H1 (cell line): ENCODE measurements around the gene NTN1. TPM values are rescaled to one million over a fixed set of nuclear protein-coding genes. Genes with fewer than 3 reads are reported as not detected.

Source experiments
- CTCF ChIA-PET: fragments of 300-600 bp; sonication (Branson Sonifier 250); formaldehyde crosslinking; loops from one replicate; lab custom pipeline; 2021; ENCODE audit not compliant: partially characterized antibody; lab: Charles Lee
- POLR2A ChIA-PET: fragments of 300-600 bp; sonication (Branson Sonifier 250); formaldehyde crosslinking; loops from one replicate; lab custom pipeline; 2021; ENCODE audit warnings: inconsistent platforms; ENCODE audit not compliant: partially characterized antibody; lab: Charles Lee
- DNase-seq, 2 experiments: peaks; one replicate each; pipeline versions ENCODE4 v3.0.0 to v3.0.0-alpha.2; 2010 to 2022; ENCODE audit warnings: low spot score in 2 of 2, low read depth in 1 of 2, mixed read lengths in 1 of 2
- FAIRE-seq: peaks from 2 replicates; lab custom pipeline; 2011; peaks lifted over from hg19 to GRCh38; lab: Jason Lieb, UNC
- H2AFZ ChIP-seq: 2 replicates; pipeline ENCODE4 v1.8.1; 2012; ENCODE audit warnings: low read length, inconsistent platforms
- H2AK5ac ChIP-seq: 2 replicates; pipeline ENCODE4 v1.6.1; 2013; ENCODE audit warnings: low read depth, low read length
- H2BK120ac ChIP-seq: replicated peaks from 2 replicates; pipeline ENCODE3; 2013; ENCODE audit warnings: low read depth, low read length, inconsistent platforms
- H2BK12ac ChIP-seq: 2 replicates; pipeline ENCODE4 v1.6.1; 2013; ENCODE audit warnings: low read depth, low read length
- H2BK15ac ChIP-seq: 2 replicates; pipeline ENCODE4 v1.6.1; 2013; ENCODE audit warnings: low read length
- H2BK20ac ChIP-seq: 2 replicates; pipeline ENCODE4 v1.6.1; 2013; ENCODE audit warnings: low read length
- H2BK5ac ChIP-seq: 2 replicates; pipeline ENCODE4 v1.6.1; 2013; ENCODE audit warnings: low read depth, low read length
- H3K14ac ChIP-seq: 2 replicates; pipeline ENCODE4 v1.6.1; 2013; ENCODE audit warnings: inconsistent platforms; ENCODE audit not compliant: insufficient read length
- H3K18ac ChIP-seq: 2 replicates; pipeline ENCODE4 v1.6.1; 2013; ENCODE audit warnings: low read length; ENCODE audit errors: extremely low read depth
- H3K23ac ChIP-seq: 2 replicates; pipeline ENCODE4 v1.6.1; 2013; ENCODE audit warnings: inconsistent platforms; ENCODE audit not compliant: insufficient read length
- H3K23me2 ChIP-seq: 2 replicates; pipeline ENCODE4 v1.6.1; 2013; ENCODE audit warnings: low read depth, low read length
- H3K27ac ChIP-seq: 2 replicates; pipeline ENCODE4 v1.6.1; 2011; ENCODE audit warnings: low read depth, low read length, inconsistent platforms
- H3K27me3 ChIP-seq, 4 experiments: replicated peaks in 1 of 4; 1 replicate in 1 of 4; 2 replicates in 3 of 4; pipeline versions ENCODE4 v1.6.1 to v1.8.1; 2011 to 2013; ENCODE audit warnings: low read length in 3 of 4, mild to moderate bottlenecking in 3 of 4, inconsistent platforms in 2 of 4, mixed read lengths in 2 of 4, moderate library complexity in 1 of 4; ENCODE audit not compliant: control insufficient read depth in 3 of 4, insufficient read depth in 3 of 4; ENCODE audit errors: extremely low read depth in 1 of 4
- H3K36me3 ChIP-seq, 4 experiments: 2 replicates each; pipeline versions ENCODE4 v1.6.1 to v1.8.1; 2011 to 2013; ENCODE audit warnings: mild to moderate bottlenecking in 4 of 4, low read length in 3 of 4, moderate library complexity in 2 of 4, control low read depth in 1 of 4, inconsistent platforms in 1 of 4; ENCODE audit not compliant: insufficient read depth in 4 of 4, control insufficient read depth in 2 of 4
- H3K4ac ChIP-seq: replicated peaks from 2 replicates; pipeline ENCODE3; 2013; ENCODE audit warnings: low read length, low read depth, mixed read lengths, inconsistent platforms; ENCODE audit not compliant: insufficient read length
- H3K4me1 ChIP-seq, 4 experiments: replicated peaks in 1 of 4; 1 replicate in 1 of 4; 2 replicates in 3 of 4; pipeline versions ENCODE4 v1.6.1 to v1.8.1; 2011 to 2013; ENCODE audit warnings: low read length in 3 of 4, inconsistent platforms in 2 of 4, mixed read lengths in 1 of 4; ENCODE audit not compliant: insufficient read depth in 4 of 4, control insufficient read depth in 3 of 4
- H3K4me2 ChIP-seq, 2 experiments: 2 replicates each; pipeline versions ENCODE4 v1.6.1 to v1.8.1; 2011 to 2013; ENCODE audit warnings: low read depth in 2 of 2, low read length in 2 of 2, control low read depth in 1 of 2, inconsistent platforms in 1 of 2, mild to moderate bottlenecking in 1 of 2; ENCODE audit not compliant: insufficient read depth in 1 of 2
- H3K4me3 ChIP-seq, 4 experiments: fragments of 200-600, 300-600 bp in 1 of 4; sonication (generic), shearing (Covaris generic), sonication (Bioruptor Twin) in 1 of 4; 2 replicates each; pipeline versions ENCODE4 v1.5.1 to v1.8.1; 2011 to 2016; ENCODE audit warnings: low read length in 4 of 4, low read depth in 3 of 4, control low read depth in 2 of 4, inconsistent platforms in 2 of 4, mild to moderate bottlenecking in 2 of 4, mixed read lengths in 1 of 4, moderate library complexity in 1 of 4; ENCODE audit not compliant: insufficient read depth in 2 of 4; ENCODE audit errors: extremely low read depth in 1 of 4
- H3K56ac ChIP-seq: replicated peaks from 2 replicates; pipeline ENCODE3; 2013; ENCODE audit warnings: low read depth, mild to moderate bottlenecking, mixed read lengths, low read length, inconsistent platforms; ENCODE audit not compliant: insufficient read length
- H3K79me1 ChIP-seq: 2 replicates; pipeline ENCODE4 v1.6.1; 2013; ENCODE audit warnings: low read depth, low read length, control low read depth
- H3K79me2 ChIP-seq, 2 experiments: 2 replicates each; pipeline versions ENCODE4 v1.6.1 to v1.8.1; 2012 to 2013; ENCODE audit warnings: low read length in 2 of 2, mild to moderate bottlenecking in 2 of 2, inconsistent platforms in 1 of 2; ENCODE audit not compliant: insufficient read depth in 2 of 2, control insufficient read depth in 1 of 2
- H3K9ac ChIP-seq, 4 experiments: replicated peaks in 1 of 4; 1 replicate in 1 of 4; 2 replicates in 3 of 4; pipeline versions ENCODE4 v1.6.1 to v1.8.1; 2011 to 2013; ENCODE audit warnings: low read depth in 3 of 4, low read length in 3 of 4, control low read depth in 2 of 4, mild to moderate bottlenecking in 2 of 4, moderate library complexity in 2 of 4, inconsistent platforms in 1 of 4; ENCODE audit errors: extremely low read depth in 1 of 4
- H3K9me3 ChIP-seq, 2 experiments: 2 replicates each; pipeline versions ENCODE4 v1.6.1 to v1.8.1; 2012 to 2013; ENCODE audit warnings: mild to moderate bottlenecking in 2 of 2, moderate library complexity in 2 of 2, control low read depth in 1 of 2, inconsistent platforms in 1 of 2, low read depth in 1 of 2, low read length in 1 of 2, mixed read lengths in 1 of 2; ENCODE audit not compliant: insufficient read depth in 2 of 2
- H4K20me1 ChIP-seq, 2 experiments: replicated peaks in 1 of 2; 2 replicates each; pipeline versions ENCODE3 to v1.8.1; 2011 to 2013; ENCODE audit warnings: inconsistent platforms in 2 of 2, low read length in 2 of 2, mild to moderate bottlenecking in 1 of 2; ENCODE audit not compliant: insufficient read depth in 2 of 2, control insufficient read depth in 1 of 2
- H4K5ac ChIP-seq: 2 replicates; pipeline ENCODE4 v1.6.1; 2013; ENCODE audit warnings: low read length, low read depth, mixed read lengths, inconsistent platforms; ENCODE audit not compliant: insufficient read length
- H4K8ac ChIP-seq: 2 replicates; pipeline ENCODE4 v1.8.0; 2013; ENCODE audit warnings: mild to moderate bottlenecking, moderate library complexity, low read length, inconsistent platforms; ENCODE audit not compliant: insufficient read depth; ENCODE audit errors: extremely low read depth
- H4K91ac ChIP-seq: replicated peaks from 2 replicates; pipeline ENCODE3; 2013; ENCODE audit warnings: low read length, mixed read lengths, inconsistent platforms; ENCODE audit not compliant: insufficient read length
- HDAC6 ChIP-seq: IDR thresholded peaks from one replicate; pipeline ENCODE4 v1.7.1; 2012; ENCODE audit warnings: low read depth, mild to moderate bottlenecking, inconsistent platforms, low read length, moderate library complexity
- SIN3A ChIP-seq, 2 experiments: IDR thresholded peaks in 1 of 2; conservative IDR thresholded peaks in 1 of 2; 2 replicates each; pipeline ENCODE4 v1.6.1; 2011 to 2012; ENCODE audit warnings: low read length in 2 of 2, improper control_type of control experiment in 1 of 2, low read depth in 1 of 2, mild to moderate bottlenecking in 1 of 2
- WGBS, 2 experiments: shearing (Covaris generic) in 1 of 2; methylation state at CpG; one replicate each; pipeline versions ENCODE4 v1.1.6 to v1.1.7; 2013 to 2015; ENCODE audit warnings: low lambda C conversion rate in 2 of 2, mixed read lengths in 2 of 2, inconsistent platforms in 1 of 2, low coverage in 1 of 2, missing lambda C conversion rate in 1 of 2; ENCODE audit not compliant: insufficient replicate concordance in 2 of 2, insufficient coverage in 1 of 2, insufficient read length in 1 of 2; ENCODE audit errors: extremely low coverage in 1 of 2, missing lambda C conversion rate in 1 of 2; 5-methylcytosine and 5-hydroxymethylcytosine counted together
- polyA plus RNA-seq, 7 experiments: library from polyadenylated mRNA; depleted of rRNA in 3 of 7; stranded (reverse) in 5 of 7; unstranded in 2 of 7; fragments of >200 nt in 5 of 7; fragments of 200-250 nt in 2 of 7; gene quantifications; 1 replicate in 5 of 7; 2 replicates in 1 of 7; 4 replicates in 1 of 7; pipeline versions ENCODE4 v1.2.1 to v1.2.3, GENCODE V29; 2011 to 2013; ENCODE audit warnings: missing spikeins in 2 of 7, mixed read lengths in 2 of 7
- total RNA-seq: library from RNA; stranded (reverse); fragmentation: NEBNext Ultra II Directional; extraction: Animal tissue kit (Norgen Biotek cat#: 25700); gene quantifications from 2 replicates; pipeline ENCODE4 v1.2.1, GENCODE V29; 2021

The NTN1 gene
- total and polyA plus RNA-seq, 2 of the 8 experiments (the other 6 are each of a cell fraction or from before 2014, with no cell fraction given): 2.0 to 2.3 TPM

GRCh38 chr17:9232155-9232475, 210.8 kb downstream of the NTN1 start:
- Histone ChIP-seq H2BK5ac (no peak overlapping the region), H2AK5ac (no peak overlapping the region), H4K20me1 (peaks cover 0 to 14% of the 10 kb centered on the region in 2 experiments), H2BK15ac (no peak overlapping the region), H3K4me2 (no peak overlapping the region), H2BK12ac (no peak overlapping the region), H3K9ac (no peak overlapping the region), H3K79me1 (no peaks in the 10 kb centered on the region), H4K8ac (peak overlapping the region; percentile 11; the same call in 1 of the 2 replicates), H3K23ac (no peak overlapping the region), H4K5ac (no peak overlapping the region), H3K4ac (no peak overlapping the region), H4K91ac (no peak overlapping the region), H3K23me2 (peaks cover 9% of the 10 kb centered on the region; the same call in 1 of the 2 replicates), H3K4me1 (peaks cover 0 to under 1% (median 0%) of the 10 kb centered on the region in 4 experiments; a peak in 1 of 7 replicates), H3K14ac (no peak overlapping the region), H2AFZ (no peak overlapping the region), H2BK20ac (no peak overlapping the region), H3K18ac (no peak overlapping the region), H2BK120ac (no peak overlapping the region), H3K4me3 (no peak overlapping the region), H3K27me3 (peaks cover 0 to 2% (median 0%) of the 10 kb centered on the region in 4 experiments; a peak in 2 of 7 replicates), H3K36me3 (peaks cover 0 to 4% (median 0%) of the 10 kb centered on the region in 4 experiments; a peak in 1 of 8 replicates), H3K79me2 (no peaks in the 10 kb centered on the region), H3K56ac (no peak overlapping the region), H3K9me3 (no peaks in the 10 kb centered on the region), H3K27ac (no peak overlapping the region)
- no peak for TF ChIP-seq HDAC6
- TF ChIP-seq SIN3A (conservative IDR thresholded peaks at IDR 0.05 in 1 of 2, IDR thresholded peaks at IDR 0.05 in 1 of 2; ENCODE audit: low read depth in 1 of 2, low read length in 2 of 2): no peak
- ChIA-PET POLR2A (no interaction called here), CTCF (interaction anchor here (0.8 to 1.7 kb wide), 3 partner anchors 10 to 344 kb away, joined by 3 to 4 read pairs (median 3); no protein-coding TSS in a partner anchor)
- FAIRE-seq (no peak), DNase-seq (no peak)
- WGBS, 2 experiments: 93% methylated on average over 6 of the region's 6 CpGs; no CpG with 5 or more reads in 1 of the 2 experiments
